OCI-LY7 (cell line): Measurements from ENCODE around the gene ATAD3A.

Source experiments
- CTCF ChIP-seq: fragments of 200-600 bp; sonication (generic); conservative IDR thresholded peaks from 2 replicates; pipeline ENCODE4 v1.5.1; 2014; ENCODE audit warnings: mild to moderate bottlenecking, antibody characterized with exemption, low read length, moderate library complexity, mixed read lengths
- EZH2phosphoT487 ChIP-seq: fragments of 200-600 bp; sonication (generic); IDR thresholded peaks from 2 replicates; pipeline ENCODE4 v1.6.1; 2018; ENCODE audit warnings: low read depth, borderline replicate concordance, mild to moderate bottlenecking, mixed run types, antibody characterized with exemption, low read length, moderate library complexity, mixed read lengths

- TF ChIP-seq EZH2phosphoT487 (no peak), CTCF (no peak)
These were observed 35.0 kb downstream of the ATAD3A start for GRCh38 chr1:1547011-1547410.
